WTC11 (cell line): ENCODE data around the gene ITGA6. TPM values are rescaled to one million over a fixed set of nuclear protein-coding genes. Genes with fewer than 3 reads are reported as not detected.

Experiments
- ATAC-seq: fragments of 200-7000 bp; cut with Tn5 transposase; 2 replicates; pipeline ENCODE4 v1.10.0; 2021; ENCODE audit warnings: mild to moderate bottlenecking, moderate library complexity
- CTCF ChIA-PET: fragments of 300-600 bp; sonication (Branson Sonifier 250); formaldehyde crosslinking; loops from one replicate; lab custom pipeline; 2021; ENCODE audit warnings: antibody characterized with exemption; lab: Charles Lee
- POLR2A ChIA-PET: fragments of 350-600 bp; sonication (Branson Sonifier 250); formaldehyde crosslinking; loops from one replicate; lab custom pipeline; 2021; ENCODE audit warnings: antibody characterized with exemption; lab: Charles Lee
- DNase-seq: peaks from one replicate; pipeline ENCODE4 v3.0.0; 2021; ENCODE audit warnings: low spot score
- H3K27ac Mint-ChIP-seq: 2 replicates; pipeline ENCODE4 v1.8.0; 2021; ENCODE audit warnings: mixed read lengths
- H3K27me3 Mint-ChIP-seq: 2 replicates; pipeline ENCODE4 v1.8.0; 2021; ENCODE audit warnings: low read depth, mild to moderate bottlenecking, moderate library complexity, mixed read lengths
- H3K36me3 Mint-ChIP-seq: 2 replicates; pipeline ENCODE4 v1.8.0; 2021; ENCODE audit warnings: mixed read lengths
- H3K4me1 Mint-ChIP-seq: 2 replicates; pipeline ENCODE4 v1.8.0; 2022; ENCODE audit warnings: mixed read lengths
- H3K4me3 Mint-ChIP-seq: 2 replicates; pipeline ENCODE4 v1.8.0; 2021; ENCODE audit warnings: mild to moderate bottlenecking, moderate library complexity, mixed read lengths
- H3K9me3 Mint-ChIP-seq: 2 replicates; pipeline ENCODE4 v1.8.0; 2021; ENCODE audit warnings: mixed read lengths
- AR ChIP-seq: fragments of 250-450 bp; sonication (Bioruptor Pico); IDR thresholded peaks from 2 replicates; pipeline ENCODE4 v1.9.0; 2021; ENCODE audit warnings: mild to moderate bottlenecking
- E2F5 ChIP-seq: sonication (generic); formaldehyde crosslinking; IDR thresholded peaks from 2 replicates; pipeline ENCODE4 v1.8.1; 2022; ENCODE audit warnings: mild to moderate bottlenecking, moderate library complexity, missing genetic modification reagents
- JUN ChIP-seq: sonication (generic); formaldehyde crosslinking; IDR thresholded peaks from 2 replicates; pipeline ENCODE4 v1.8.0; 2023; ENCODE audit warnings: mild to moderate bottlenecking, missing genetic modification reagents
- MLX ChIP-seq: sonication (generic); formaldehyde crosslinking; IDR thresholded peaks from 2 replicates; pipeline ENCODE4 v1.8.1; 2023; ENCODE audit warnings: mild to moderate bottlenecking, missing genetic modification reagents, moderate library complexity
- NFE2L1 ChIP-seq: sonication (generic); formaldehyde crosslinking; IDR thresholded peaks from 2 replicates; pipeline ENCODE4 v1.8.1; 2023; ENCODE audit warnings: missing genetic modification reagents
- NR2C2 ChIP-seq: sonication (generic); formaldehyde crosslinking; IDR thresholded peaks from 2 replicates; pipeline ENCODE4 v1.8.0; 2022; ENCODE audit warnings: mild to moderate bottlenecking, missing genetic modification reagents
- OVOL2 ChIP-seq: fragments of 250-450 bp; sonication (Bioruptor Pico); IDR thresholded peaks from 2 replicates; pipeline ENCODE4 v1.9.0; 2021; ENCODE audit warnings: mild to moderate bottlenecking, borderline replicate concordance
- PREB ChIP-seq: sonication (generic); formaldehyde crosslinking; IDR thresholded peaks from 2 replicates; pipeline ENCODE4 v1.8.1; 2022; ENCODE audit warnings: mild to moderate bottlenecking, missing genetic modification reagents, moderate library complexity, borderline replicate concordance
- RELA ChIP-seq: sonication (generic); formaldehyde crosslinking; IDR thresholded peaks from 2 replicates; pipeline ENCODE4 v1.8.1; 2022; ENCODE audit warnings: missing genetic modification reagents, mild to moderate bottlenecking, borderline replicate concordance
- SP1 ChIP-seq: sonication (generic); formaldehyde crosslinking; conservative IDR thresholded peaks from 2 replicates; pipeline ENCODE4 v1.8.1; 2022; ENCODE audit warnings: missing genetic modification reagents
- TEAD4 ChIP-seq: sonication (generic); formaldehyde crosslinking; IDR thresholded peaks from 2 replicates; pipeline ENCODE4 v1.8.0; 2022; ENCODE audit warnings: mild to moderate bottlenecking, missing genetic modification reagents
- ZBTB21 ChIP-seq: sonication (generic); formaldehyde crosslinking; IDR thresholded peaks from 2 replicates; pipeline ENCODE4 v1.8.1; 2023; ENCODE audit warnings: mild to moderate bottlenecking, missing genetic modification reagents, borderline replicate concordance
- ZBTB43 ChIP-seq: sonication (generic); formaldehyde crosslinking; IDR thresholded peaks from 2 replicates; pipeline ENCODE4 v1.8.1; 2023; ENCODE audit warnings: mild to moderate bottlenecking, missing genetic modification reagents
- ZMAT4 ChIP-seq: fragments of 250-450 bp; sonication (Bioruptor Pico); IDR thresholded peaks from 2 replicates; pipeline ENCODE4 v1.9.0; 2021; ENCODE audit warnings: mild to moderate bottlenecking
- ZNF121 ChIP-seq: sonication (generic); formaldehyde crosslinking; IDR thresholded peaks from 2 replicates; pipeline ENCODE4 v1.8.0; 2023; ENCODE audit warnings: missing genetic modification reagents
- ZNF232 ChIP-seq: sonication (generic); formaldehyde crosslinking; IDR thresholded peaks from 2 replicates; pipeline ENCODE4 v1.8.0; 2022; ENCODE audit warnings: mild to moderate bottlenecking, missing genetic modification reagents
- ZNF281 ChIP-seq: sonication (generic); formaldehyde crosslinking; IDR thresholded peaks from 2 replicates; pipeline ENCODE4 v1.8.0; 2023; ENCODE audit warnings: mild to moderate bottlenecking, missing genetic modification reagents
- ZNF396 ChIP-seq: fragments of 250-450 bp; sonication (Bioruptor Pico); IDR thresholded peaks from 2 replicates; pipeline ENCODE4 v1.8.0; 2021; ENCODE audit warnings: mild to moderate bottlenecking, moderate library complexity, borderline replicate concordance
- ZNF512 ChIP-seq: sonication (generic); formaldehyde crosslinking; IDR thresholded peaks from 2 replicates; pipeline ENCODE4 v1.8.1; 2022; ENCODE audit warnings: missing genetic modification reagents, borderline replicate concordance
- ZNF532 ChIP-seq: fragments of 250-450 bp; sonication (Bioruptor Pico); IDR thresholded peaks from 2 replicates; pipeline ENCODE4 v1.9.0; 2021; ENCODE audit warnings: mild to moderate bottlenecking, borderline replicate concordance
- total RNA-seq: library from RNA; stranded (reverse); gene quantifications from 3 replicates; pipeline ENCODE4 v1.2.3, GENCODE V29; 2021

ITGA6 gene
- total RNA-seq, 1 experiment from 2014 or later = 83.6 TPM

- CTCF ChIA-PET = no interaction called here
- Mint-ChIP-seq H3K4me1 (peaks cover 18% of the 10 kb centered on the region), H3K4me3 (no peak overlapping the region), H3K27ac (no peak overlapping the region), H3K36me3 (no peaks in the 10 kb centered on the region), H3K27me3 (peaks cover 9% of the 10 kb centered on the region), H3K9me3 (no peaks in the 10 kb centered on the region)
- ATAC-seq = no peak
- TF ChIP-seq ZNF532 (CRISPR knock-in tag) (no peak), ZMAT4 (CRISPR knock-in tag) (no peak), ZNF512 (CRISPR knock-in tag) (no peak), SP1 (no peak), ZNF281 (CRISPR knock-in tag) (no peak), ZNF121 (CRISPR knock-in tag) (no peak), E2F5 (CRISPR knock-in tag) (no peak), AR (CRISPR knock-in tag) (no peak), ZBTB43 (CRISPR knock-in tag) (no peak), NR2C2 (CRISPR knock-in tag) (no peak), ZNF396 (CRISPR knock-in tag) (no peak), TEAD4 (CRISPR knock-in tag) (no peak), NFE2L1 (no peak), ZBTB21 (CRISPR knock-in tag) (no peak), OVOL2 (CRISPR knock-in tag) (no peak), JUN (CRISPR knock-in tag) (no peak), RELA (CRISPR knock-in tag) (no peak), ZNF232 (CRISPR knock-in tag) (no peak), PREB (CRISPR knock-in tag) (no peak), MLX (CRISPR knock-in tag) (no peak)
- POLR2A ChIA-PET = no interaction called here
- DNase-seq = no peak
These were observed 33.4 kb upstream of the ITGA6 start for GRCh38 chr2:172394002-172394401.
